Gastrocnemius medialis (tissue), 4 donors: ENCODE results near the gene KIF20B. TPM values are rescaled to one million over a fixed set of nuclear protein-coding genes. Genes with fewer than 3 reads are reported as not detected.

Source experiments
- ATAC-seq, 2 donors: fragments of 150-250 bp; one replicate each; pipeline ENCODE4 v1.9.1; 2016
- DNase-seq, 2 donors: peaks; one replicate each; pipeline ENCODE4 v3.0.0-alpha.2; 2019
- H3K27ac ChIP-seq, 4 donors: fragments of 200-600 bp; sonication (generic); 1 replicate in 1 of 4; 2 replicates in 3 of 4; pipeline ENCODE4 v1.5.1; 2016 to 2018; ENCODE audit warnings: mild to moderate bottlenecking in 2 of 4, moderate library complexity in 1 of 4
- H3K27me3 ChIP-seq, 3 donors: fragments of 200-600 bp; sonication (generic) in 2 of 3; 1 replicate in 1 of 3; 2 replicates in 2 of 3; pipeline versions ENCODE4 v1.5.1 to v1.6.0; 2016 to 2019; ENCODE audit warnings: mild to moderate bottlenecking in 1 of 3, moderate library complexity in 1 of 3
- H3K36me3 ChIP-seq, 2 donors: fragments of 200-600 bp; sonication (generic) in 1 of 2; one replicate each; pipeline ENCODE4 v1.5.1; 2017 to 2018
- H3K4me1 ChIP-seq, 2 donors: fragments of 200-600 bp; sonication (generic) in 1 of 2; one replicate each; pipeline ENCODE4 v1.5.1; 2016 to 2017; ENCODE audit warnings: mild to moderate bottlenecking in 2 of 2
- H3K4me3 ChIP-seq, 4 donors: fragments of 200-600 bp; sonication (generic) in 3 of 4; 1 replicate in 1 of 4; 2 replicates in 3 of 4; pipeline ENCODE4 v1.5.1; 2016 to 2019; ENCODE audit warnings: mild to moderate bottlenecking in 2 of 4
- H3K9me3 ChIP-seq, 3 donors: fragments of 200-600 bp; sonication (generic) in 2 of 3; 1 replicate in 1 of 3; 2 replicates in 2 of 3; pipeline ENCODE4 v1.5.1; 2016 to 2019
- CTCF ChIP-seq, 5 experiments: fragments of 450-650 bp in 3 of 5; fragments of 200-600 bp in 2 of 5; sonication (generic) in 2 of 5; IDR thresholded peaks in 4 of 5; conservative IDR thresholded peaks in 1 of 5; 1 replicate in 4 of 5; 2 replicates in 1 of 5; pipeline ENCODE4 v1.5.1; 2016 to 2019; ENCODE audit warnings: antibody characterized with exemption in 5 of 5, mild to moderate bottlenecking in 3 of 5, moderate library complexity in 3 of 5
- POLR2A ChIP-seq, 2 donors: fragments of 450-650 bp; IDR thresholded peaks; one replicate each; pipeline ENCODE4 v1.6.1; 2017; ENCODE audit warnings: antibody characterized with exemption in 2 of 2, mild to moderate bottlenecking in 2 of 2, moderate library complexity in 2 of 2
- in situ Hi-C, 4 donors: fragments of 200-750 bp; cut with MboI; loops; one replicate each; pipeline versions ENCODE4 v1.15.0 to v1.8.0; 2017; ENCODE audit warnings: low sequenced_read_pairs in 4 of 4
- intact Hi-C: fragments of 100-400 bp; cut with DNase I; formaldehyde crosslinking; loops from one replicate; pipeline ENCODE4 v1.15.1; 2023; ENCODE audit warnings: low total_unique reads
- total RNA-seq, 4 donors: library from RNA; depleted of rRNA; stranded (reverse); fragments of >200 nt; gene quantifications; one replicate each; pipeline versions ENCODE4 v1.1.0 to v1.2.3, GENCODE V29; 2016

KIF20B gene
- total RNA-seq, 4 donors from 2014 or later = 0.65 to 1.0 (median 0.86) TPM

- no peaks in the 10 kb centered on the region for H3K4me1 ChIP-seq
- ATAC-seq = no peak
- no peak overlapping the region for H3K4me3 ChIP-seq
- no peaks in the 10 kb centered on the region for H3K36me3 ChIP-seq
- H3K27ac ChIP-seq = no peak overlapping the region
- no peaks in the 10 kb centered on the region for H3K9me3 ChIP-seq
- no peak for DNase-seq
- in situ Hi-C loops (loop anchor here in 1 of 4 donors (10.0 kb wide), 1 partner anchor 118 kb away; no protein-coding TSS in a partner anchor), intact Hi-C loops (no loop called here)
- no peaks in the 10 kb centered on the region for H3K27me3 ChIP-seq
- TF ChIP-seq POLR2A (IDR thresholded peaks at IDR 0.05) = no peak
- TF ChIP-seq CTCF (IDR thresholded peaks at IDR 0.05 in 4 of 5, conservative IDR thresholded peaks at IDR 0.05 in 1 of 5) = no peak
Observed at GRCh38 chr10:89692416-89692815, 9.0 kb upstream of the KIF20B start.

GRCh38 chr10:89693176-89693575 lies 8.2 kb upstream of the KIF20B start:
- no peak overlapping the region for H3K27ac ChIP-seq
- ATAC-seq = no peak
- TF ChIP-seq CTCF (IDR thresholded peaks at IDR 0.05 in 4 of 5, conservative IDR thresholded peaks at IDR 0.05 in 1 of 5) (no peak), POLR2A (IDR thresholded peaks at IDR 0.05) (no peak)
- H3K9me3 ChIP-seq = no peaks in the 10 kb centered on the region
- intact Hi-C loops = no loop called here
- H3K4me1 ChIP-seq = no peaks in the 10 kb centered on the region
- H3K27me3 ChIP-seq = no peaks in the 10 kb centered on the region
- in situ Hi-C loops = loop anchor here in 1 of 4 donors (10.0 kb wide), 1 partner anchor 118 kb away; no protein-coding TSS in a partner anchor
- no peak for DNase-seq
- H3K4me3 ChIP-seq = no peak overlapping the region
- no peaks in the 10 kb centered on the region for H3K36me3 ChIP-seq

- TF ChIP-seq POLR2A (IDR thresholded peaks at IDR 0.05) (no peak), CTCF (IDR thresholded peaks at IDR 0.05 in 4 of 5, conservative IDR thresholded peaks at IDR 0.05 in 1 of 5) (no peak)
- ATAC-seq (no peak), DNase-seq (no peak)
- H3K27ac ChIP-seq = no peak overlapping the region
- in situ Hi-C loops (loop anchor here in 1 of 4 donors (10.0 kb wide), 1 partner anchor 121 kb away; no protein-coding TSS in a partner anchor), intact Hi-C loops (no loop called here)
- H3K27me3 ChIP-seq = no peaks in the 10 kb centered on the region
- peaks cover 2 to 5% of the 10 kb centered on the region in 2 donors for H3K4me1 ChIP-seq
- no peak overlapping the region for H3K4me3 ChIP-seq
- no peaks in the 10 kb centered on the region for H3K9me3 ChIP-seq
- H3K36me3 ChIP-seq = no peaks in the 10 kb centered on the region
Observed at GRCh38 chr10:89695307-89695706, 6.1 kb upstream of the KIF20B start.

DNA sequence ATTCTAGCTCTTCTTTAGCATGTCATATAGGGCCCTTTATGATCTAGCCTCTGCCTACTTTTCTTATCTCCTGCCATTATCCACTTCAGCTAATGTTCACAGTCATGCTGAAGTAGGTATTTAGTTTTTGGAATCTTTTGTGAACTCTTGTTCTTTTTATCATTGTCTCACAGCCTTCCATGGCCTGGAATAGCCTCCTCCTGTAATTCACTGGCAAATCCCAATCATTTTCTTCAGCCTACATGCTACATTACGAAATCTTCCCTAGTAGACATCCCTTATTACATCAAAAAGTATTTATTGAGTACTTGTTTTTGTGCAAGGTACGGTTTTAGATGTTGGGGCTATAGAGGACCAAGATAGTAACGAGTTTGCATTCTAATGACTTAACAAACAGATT lies 3.4 kb upstream of the KIF20B start:
- intact Hi-C loops = no loop called here

More for the DNA sequence above, 3.4 kb upstream of the KIF20B start:
- DNase-seq (no peak), ATAC-seq (no peak)
- Histone ChIP-seq H3K4me3 (no peak overlapping the region), H3K27ac (no peak overlapping the region), H3K27me3 (no peaks in the 10 kb centered on the region), H3K36me3 (no peaks in the 10 kb centered on the region), H3K4me1 (peaks cover 9 to 21% of the 10 kb centered on the region in 2 donors), H3K9me3 (no peaks in the 10 kb centered on the region)
- no peak for TF ChIP-seq POLR2A (IDR thresholded peaks at IDR 0.05)
- TF ChIP-seq CTCF (IDR thresholded peaks at IDR 0.05 in 4 of 5, conservative IDR thresholded peaks at IDR 0.05 in 1 of 5) = no peak
- in situ Hi-C loops = loop anchor here in 1 of 4 donors (10.0 kb wide), 1 partner anchor 123 kb away; no protein-coding TSS in a partner anchor
